Activated naive CD4-positive, alpha-beta T cell treated with anti-CD3 and anti-CD28 coated beads, Interleukin-2, amount 10 ng/mL, durations not matched to agents 7 days and 5 days (primary cell): ENCODE measurements around the gene RBMS3.
"Not testable (repeated sequence)": the region's sequence is repeated elsewhere in the genome, so short reads cannot be mapped to it uniquely, and the experiment has no call there.

Experiments
- CTCF ChIA-PET: fragments of 350-600 bp; sonication (Branson Sonifier 250); formaldehyde crosslinking; loops from one replicate; lab custom pipeline; 2021; ENCODE audit warnings: antibody characterized with exemption; lab: Charles Lee
- DNase-seq: peaks from one replicate; pipeline ENCODE4 v3.0.0-alpha.2; 2020
- H3K27ac Mint-ChIP-seq: one replicate; pipeline ENCODE4 v1.8.0; 2021; ENCODE audit warnings: mild to moderate bottlenecking, moderate library complexity, mixed read lengths
- H3K27me3 Mint-ChIP-seq: one replicate; pipeline ENCODE4 v1.8.0; 2021; ENCODE audit warnings: mild to moderate bottlenecking, mixed read lengths
- H3K36me3 Mint-ChIP-seq: one replicate; pipeline ENCODE4 v1.8.0; 2021; ENCODE audit warnings: mixed read lengths
- H3K4me1 Mint-ChIP-seq: one replicate; pipeline ENCODE4 v1.8.0; 2021; ENCODE audit warnings: mixed read lengths
- H3K4me3 Mint-ChIP-seq: one replicate; pipeline ENCODE4 v1.8.0; 2021; ENCODE audit warnings: mild to moderate bottlenecking, moderate library complexity, mixed read lengths
- H3K9me3 Mint-ChIP-seq: one replicate; pipeline ENCODE4 v1.8.0; 2021; ENCODE audit warnings: mixed read lengths

Gene RBMS3

GRCh38 chr3:29312395-29312794 is 31.5 kb downstream of the RBMS3 start:
- H3K4me3 Mint-ChIP-seq, result no peak overlapping the region
- DNase-seq, result no peak
- H3K4me1 Mint-ChIP-seq, result no peaks in the 10 kb centered on the region
- CTCF ChIA-PET, result no interaction called here
- no peaks in the 10 kb centered on the region for H3K36me3 Mint-ChIP-seq
- no peaks in the 10 kb centered on the region for H3K9me3 Mint-ChIP-seq
- no peaks in the 10 kb centered on the region for H3K27me3 Mint-ChIP-seq
- H3K27ac Mint-ChIP-seq, result no peak overlapping the region

- no peaks in the 10 kb centered on the region for H3K9me3 Mint-ChIP-seq
- H3K4me3 Mint-ChIP-seq, result no peak overlapping the region
- DNase-seq, result no peak
- no peaks in the 10 kb centered on the region for H3K36me3 Mint-ChIP-seq
- CTCF ChIA-PET, result no interaction called here
- no peak overlapping the region for H3K27ac Mint-ChIP-seq
- H3K27me3 Mint-ChIP-seq, result no peaks in the 10 kb centered on the region
- H3K4me1 Mint-ChIP-seq, result no peaks in the 10 kb centered on the region
These were observed 32.1 kb downstream of the RBMS3 start for GRCh38 chr3:29312960-29313452.

- CTCF ChIA-PET, result no interaction called here
- Mint-ChIP-seq H3K27me3 (no peaks in the 10 kb centered on the region), H3K9me3 (no peaks in the 10 kb centered on the region), H3K27ac (no peak overlapping the region), H3K4me1 (no peaks in the 10 kb centered on the region), H3K36me3 (no peaks in the 10 kb centered on the region), H3K4me3 (no peak overlapping the region)
- no peak for DNase-seq
These were observed 33.3 kb downstream of the RBMS3 start for GRCh38 chr3:29313981-29314726.

GRCh38 chr3:29314727-29315088 is 33.8 kb downstream of the RBMS3 start:
- H3K4me1 Mint-ChIP-seq, result no peaks in the 10 kb centered on the region
- H3K9me3 Mint-ChIP-seq, result no peaks in the 10 kb centered on the region
- DNase-seq, result no peak
- H3K36me3 Mint-ChIP-seq, result no peaks in the 10 kb centered on the region
- H3K4me3 Mint-ChIP-seq, result no peak overlapping the region
- H3K27ac Mint-ChIP-seq, result no peak overlapping the region
- no peaks in the 10 kb centered on the region for H3K27me3 Mint-ChIP-seq
- CTCF ChIA-PET, result no interaction called here

- Mint-ChIP-seq H3K4me1 (no peaks in the 10 kb centered on the region), H3K27ac (no peak overlapping the region), H3K4me3 (no peak overlapping the region), H3K36me3 (no peaks in the 10 kb centered on the region), H3K27me3 (no peaks in the 10 kb centered on the region), H3K9me3 (no peaks in the 10 kb centered on the region)
- no peak for DNase-seq
- CTCF ChIA-PET, result interaction anchor here (0.5 kb wide), 1 partner anchor 194 kb away, joined by 3 read pairs; no protein-coding TSS in a partner anchor
These were observed 36.8 kb downstream of the RBMS3 start for GRCh38 chr3:29317659-29318173.

GRCh38 chr3:29318251-29318650 is 37.4 kb downstream of the RBMS3 start:
- DNase-seq, result no peak
- Mint-ChIP-seq H3K4me1 (no peaks in the 10 kb centered on the region), H3K27ac (no peak overlapping the region), H3K27me3 (no peaks in the 10 kb centered on the region), H3K4me3 (no peak overlapping the region), H3K9me3 (no peaks in the 10 kb centered on the region), H3K36me3 (no peaks in the 10 kb centered on the region)
- CTCF ChIA-PET, result no interaction called here

- H3K27me3 Mint-ChIP-seq, result no peaks in the 10 kb centered on the region
- CTCF ChIA-PET, result no interaction called here
- no peak overlapping the region for H3K4me3 Mint-ChIP-seq
- no peaks in the 10 kb centered on the region for H3K9me3 Mint-ChIP-seq
- no peak overlapping the region for H3K27ac Mint-ChIP-seq
- H3K4me1 Mint-ChIP-seq, result no peaks in the 10 kb centered on the region
- no peaks in the 10 kb centered on the region for H3K36me3 Mint-ChIP-seq
- no peak for DNase-seq
These were observed 38.4 kb downstream of the RBMS3 start for GRCh38 chr3:29319262-29319661.

GRCh38 chr3:29319798-29320197 is 38.9 kb downstream of the RBMS3 start:
- Mint-ChIP-seq H3K27me3 (no peaks in the 10 kb centered on the region), H3K36me3 (no peaks in the 10 kb centered on the region), H3K4me1 (no peaks in the 10 kb centered on the region), H3K9me3 (no peaks in the 10 kb centered on the region), H3K4me3 (no peak overlapping the region), H3K27ac (no peak overlapping the region)
- CTCF ChIA-PET, result no interaction called here
- DNase-seq, result no peak

GRCh38 chr3:29322586-29322985 is 41.7 kb downstream of the RBMS3 start:
- CTCF ChIA-PET, result no interaction called here

GRCh38 chr3:29324180-29324651 is 43.3 kb downstream of the RBMS3 start:
- Mint-ChIP-seq H3K27me3 (no peaks in the 10 kb centered on the region), H3K36me3 (no peaks in the 10 kb centered on the region), H3K4me3 (no peak overlapping the region), H3K27ac (no peak overlapping the region), H3K4me1 (no peaks in the 10 kb centered on the region), H3K9me3 (no peaks in the 10 kb centered on the region)
- CTCF ChIA-PET, result no interaction called here
- no peak for DNase-seq

More at GRCh38 chr3:29322586-29322985, 41.7 kb downstream of the RBMS3 start:
- Mint-ChIP-seq H3K4me3 (no peak overlapping the region), H3K27me3 (no peaks in the 10 kb centered on the region), H3K4me1 (no peaks in the 10 kb centered on the region), H3K27ac (no peak overlapping the region), H3K9me3 (no peaks in the 10 kb centered on the region), H3K36me3 (no peaks in the 10 kb centered on the region)
- DNase-seq, result no peak

- H3K9me3 Mint-ChIP-seq, H3K27ac Mint-ChIP-seq, H3K36me3 Mint-ChIP-seq, DNase-seq, H3K4me1 Mint-ChIP-seq, H3K4me3 Mint-ChIP-seq, H3K27me3 Mint-ChIP-seq, CTCF ChIA-PET: not testable (repeated sequence)
These were observed 45.7 kb downstream of the RBMS3 start for GRCh38 chr3:29326540-29326939.

- Mint-ChIP-seq H3K36me3 (no peaks in the 10 kb centered on the region), H3K9me3 (no peaks in the 10 kb centered on the region), H3K4me3 (no peak overlapping the region), H3K4me1 (no peaks in the 10 kb centered on the region), H3K27ac (no peak overlapping the region), H3K27me3 (no peaks in the 10 kb centered on the region)
- CTCF ChIA-PET, result no interaction called here
- no peak for DNase-seq
These were observed 49.4 kb downstream of the RBMS3 start for GRCh38 chr3:29329986-29330890.

- Mint-ChIP-seq H3K9me3 (no peaks in the 10 kb centered on the region), H3K27ac (no peak overlapping the region), H3K4me1 (no peaks in the 10 kb centered on the region), H3K27me3 (no peaks in the 10 kb centered on the region), H3K36me3 (no peaks in the 10 kb centered on the region), H3K4me3 (no peak overlapping the region)
- CTCF ChIA-PET, result no interaction called here
- no peak for DNase-seq
These were observed 50.2 kb downstream of the RBMS3 start for GRCh38 chr3:29331035-29331434.

GRCh38 chr3:29331456-29332194 is 50.8 kb downstream of the RBMS3 start:
- CTCF ChIA-PET, result no interaction called here
- Mint-ChIP-seq H3K9me3 (no peaks in the 10 kb centered on the region), H3K27ac (no peak overlapping the region), H3K4me1 (no peaks in the 10 kb centered on the region), H3K4me3 (no peak overlapping the region), H3K27me3 (no peaks in the 10 kb centered on the region), H3K36me3 (no peaks in the 10 kb centered on the region)
- DNase-seq, result no peak
